Activated naive CD4-positive, alpha-beta T cell treated with anti-CD3 and anti-CD28 coated beads for 36 hours (primary cell): ENCODE results near the gene THYN1. TPM values are rescaled to one million over a fixed set of nuclear protein-coding genes. Genes with fewer than 3 reads are reported as not detected.

ENCODE experiments used
- CTCF ChIA-PET: fragments of 350-600 bp; sonication (Branson Sonifier 250); formaldehyde crosslinking; loops from one replicate; lab custom pipeline; 2021; ENCODE audit warnings: antibody characterized with exemption; lab: Charles Lee
- DNase-seq: peaks from one replicate; pipeline ENCODE4 v3.0.0-alpha.2; 2020
- H3K27ac Mint-ChIP-seq: one replicate; pipeline ENCODE4 v1.8.0; 2021; ENCODE audit warnings: mild to moderate bottlenecking, mixed read lengths
- H3K27me3 Mint-ChIP-seq: one replicate; pipeline ENCODE4 v1.8.0; 2021; ENCODE audit warnings: low read depth, mixed read lengths
- H3K36me3 Mint-ChIP-seq: one replicate; pipeline ENCODE4 v1.8.0; 2021; ENCODE audit warnings: low read depth, mixed read lengths
- H3K4me1 Mint-ChIP-seq: one replicate; pipeline ENCODE4 v1.8.0; 2021; ENCODE audit warnings: low read depth, mixed read lengths
- H3K4me3 Mint-ChIP-seq: one replicate; pipeline ENCODE4 v1.8.0; 2021; ENCODE audit warnings: mild to moderate bottlenecking, moderate library complexity, mixed read lengths
- H3K9me3 Mint-ChIP-seq: one replicate; pipeline ENCODE4 v1.8.0; 2021; ENCODE audit warnings: mixed read lengths
- intact Hi-C: fragments of 100-400 bp; cut with micrococcal nuclease; formaldehyde crosslinking; loops from one replicate; pipeline ENCODE4 v1.15.1; 2023
- total RNA-seq, 2 experiments: library from RNA; stranded (reverse); gene quantifications; one replicate each; pipeline ENCODE4 v1.2.3, GENCODE V29; 2021

The THYN1 gene
- total RNA-seq, 2 experiments from 2014 or later = 85.6 to 92.6 TPM

GRCh38 chr11:134199531-134199930, 53.6 kb downstream of the THYN1 start:
- CTCF ChIA-PET = no interaction called here
- Mint-ChIP-seq H3K4me3 (no peak overlapping the region), H3K4me1 (no peaks in the 10 kb centered on the region), H3K27ac (no peak overlapping the region), H3K9me3 (no peaks in the 10 kb centered on the region), H3K27me3 (no peaks in the 10 kb centered on the region), H3K36me3 (peaks cover 59% of the 10 kb centered on the region)
- no peak for DNase-seq
- intact Hi-C loops = no loop called here

Other genes with a start within 250 kb of the THYN1 start
- gene JAM3, start 184.3 kb downstream of the THYN1 start, total RNA-seq = 1 to 10 TPM; 4.0 to 6.4 TPM
- 100 to 1,000 TPM; 126 TPM for gene NCAPD3, start 29.4 kb downstream of the THYN1 start, total RNA-seq
- gene VPS26B, start 28.7 kb downstream of the THYN1 start, total RNA-seq = 10 to 100 TPM; 39.8 to 42.3 TPM
- gene ACAD8, start 216 bp upstream of the THYN1 start, total RNA-seq = 10 to 100 TPM; 14.8 to 17.6 TPM
- 10 to 100 TPM; 11.8 to 13.2 TPM for gene GLB1L3, start 23.0 kb upstream of the THYN1 start, total RNA-seq
- gene GLB1L2, start 78.6 kb upstream of the THYN1 start, total RNA-seq = 10 to 100 TPM in 1 of 2 experiments, 1 to 10 TPM in 1; 9.3 to 11.0 TPM
- gene B3GAT1, start 158.9 kb upstream of the THYN1 start, total RNA-seq = under 1 TPM in 1 of 2 experiments, not detected in 1; 0.05 TPM